HepG2 (cell line): Measurements from ENCODE around the gene OR5H1.

Experiments
- CREB1 ChIP-seq, 2 experiments: fragments of 450-650 bp in 1 of 2; IDR thresholded peaks; 2 replicates each; pipeline ENCODE4 v1.6.1; 2016 to 2017; ENCODE audit warnings: control low read depth in 1 of 2, mild to moderate bottlenecking in 1 of 2, missing compliant biosample characterization in 1 of 2, missing genetic modification characterization in 1 of 2
- CTCF ChIP-seq: sonication (generic); formaldehyde crosslinking; IDR thresholded peaks from 2 replicates; pipeline ENCODE4 v1.5.0; 2020; ENCODE audit warnings: mild to moderate bottlenecking, missing genetic modification reagents, moderate library complexity
- ETV6 ChIP-seq: sonication (generic); formaldehyde crosslinking; conservative IDR thresholded peaks from 2 replicates; pipeline ENCODE4 v1.4.0; 2020; ENCODE audit warnings: missing genetic modification reagents
- EZH2 ChIP-seq: conservative IDR thresholded peaks from 2 replicates; pipeline ENCODE4 v1.6.1; 2012; ENCODE audit warnings: mild to moderate bottlenecking, low read depth, low read length, moderate library complexity
- HCFC1 ChIP-seq: fragments of 150-350 bp; IDR thresholded peaks from 2 replicates; pipeline ENCODE4 v1.6.1; 2014; ENCODE audit warnings: low read depth, low read length
- HDAC2 ChIP-seq: sonication (generic); formaldehyde crosslinking; IDR thresholded peaks from 2 replicates; pipeline ENCODE4 v1.4.0; 2020; ENCODE audit warnings: missing genetic modification reagents
- KAT7 ChIP-seq: IDR thresholded peaks from 2 replicates; pipeline ENCODE4 v1.6.1; 2018; ENCODE audit warnings: borderline replicate concordance, missing compliant biosample characterization
- POLR2A ChIP-seq, 2 experiments: IDR thresholded peaks; 2 replicates each; pipeline ENCODE4 v1.6.1; 2011; ENCODE audit warnings: low read depth in 2 of 2, low read length in 2 of 2, mild to moderate bottlenecking in 1 of 2, moderate library complexity in 1 of 2; ENCODE audit not compliant: insufficient read depth in 1 of 2
- ZBTB3 ChIP-seq: sonication (generic); formaldehyde crosslinking; IDR thresholded peaks from 2 replicates; pipeline ENCODE4 v1.4.0; 2020; ENCODE audit warnings: low read depth, mild to moderate bottlenecking, moderate library complexity, missing genetic modification reagents, borderline replicate concordance
- ZNF558 ChIP-seq: sonication (generic); formaldehyde crosslinking; IDR thresholded peaks from 2 replicates; pipeline ENCODE4 v1.9.0; 2022; ENCODE audit warnings: mild to moderate bottlenecking, missing genetic modification reagents, borderline replicate concordance
- ZNF800 ChIP-seq: sonication (generic); formaldehyde crosslinking; IDR thresholded peaks from 2 replicates; pipeline ENCODE4 v1.4.0; 2020; ENCODE audit warnings: missing genetic modification reagents

GRCh38 chr3:98086873-98087272 is 43.6 kb upstream of the OR5H1 start, which contains the start of gene OR5AC2:
- TF ChIP-seq CTCF (CRISPR knock-in tag) (no peak), POLR2A (IDR thresholded peaks at IDR 0.05; ENCODE audit: insufficient read depth in 1 of 2, low read depth in 2 of 2, low read length in 2 of 2) (no peak), HCFC1 (no peak), CREB1 (IDR thresholded peaks at IDR 0.05) (no peak), CREB1 (CRISPR knock-in tag; IDR thresholded peaks at IDR 0.05) (no peak), ZBTB3 (CRISPR knock-in tag) (no peak), KAT7 (CRISPR knock-in tag) (no peak), ZNF558 (no peak), EZH2 (no peak), ETV6 (CRISPR knock-in tag) (no peak), HDAC2 (CRISPR knock-in tag) (no peak), ZNF800 (CRISPR knock-in tag) (no peak)
